Trophoblast cell (in vitro differentiated cells and primary cell): Measurements from ENCODE around the gene TNK2.

Experiments used
- DNase-seq, 2 donors: peaks; one replicate each; pipeline ENCODE4 v3.0.0-alpha.2; 2016
- H2AFZ ChIP-seq: 2 replicates; pipeline ENCODE4 v1.6.1; 2013; ENCODE audit warnings: low read length, moderate library complexity, mild to moderate bottlenecking; ENCODE audit not compliant: insufficient read depth, poor library complexity
- H2AK5ac ChIP-seq: 2 replicates; pipeline ENCODE4 v1.6.1; 2013; ENCODE audit warnings: mild to moderate bottlenecking, low read length
- H2BK120ac ChIP-seq: 2 replicates; pipeline ENCODE4 v1.6.1; 2013; ENCODE audit warnings: low read length, mild to moderate bottlenecking, moderate library complexity; ENCODE audit not compliant: insufficient read depth, poor library complexity
- H2BK12ac ChIP-seq: 2 replicates; pipeline ENCODE4 v1.6.1; 2013; ENCODE audit warnings: mild to moderate bottlenecking, low read length, moderate library complexity
- H2BK5ac ChIP-seq: 2 replicates; pipeline ENCODE4 v1.6.1; 2013; ENCODE audit warnings: low read length, low read depth, moderate library complexity, mild to moderate bottlenecking; ENCODE audit not compliant: poor library complexity
- H3K14ac ChIP-seq: 2 replicates; pipeline ENCODE4 v1.6.1; 2013; ENCODE audit warnings: mild to moderate bottlenecking, low read length
- H3K18ac ChIP-seq: 2 replicates; pipeline ENCODE4 v1.6.1; 2013; ENCODE audit warnings: mild to moderate bottlenecking, low read length
- H3K23ac ChIP-seq: 2 replicates; pipeline ENCODE4 v1.6.1; 2013; ENCODE audit warnings: low read length
- H3K27ac ChIP-seq: 2 replicates; pipeline ENCODE4 v1.5.1; 2013; ENCODE audit warnings: low read depth, mild to moderate bottlenecking, inconsistent platforms, low read length, moderate library complexity
- H3K27me3 ChIP-seq: 2 replicates; pipeline ENCODE4 v1.6.1; 2013; ENCODE audit warnings: inconsistent platforms, mild to moderate bottlenecking, low read length, moderate library complexity; ENCODE audit not compliant: insufficient read depth
- H3K36me3 ChIP-seq, 2 experiments: 1 replicate in 1 of 2; 2 replicates in 1 of 2; pipeline ENCODE4 v1.6.1; 2013; ENCODE audit warnings: low read length in 2 of 2, mild to moderate bottlenecking in 2 of 2, moderate library complexity in 1 of 2; ENCODE audit not compliant: insufficient read depth in 2 of 2, control insufficient read depth in 1 of 2
- H3K4ac ChIP-seq: 2 replicates; pipeline ENCODE4 v1.6.1; 2013; ENCODE audit warnings: low read depth, mild to moderate bottlenecking, low read length, moderate library complexity
- H3K4me1 ChIP-seq, 2 experiments: 1 replicate in 1 of 2; 2 replicates in 1 of 2; pipeline ENCODE4 v1.6.1; 2013; ENCODE audit warnings: low read length in 2 of 2, mild to moderate bottlenecking in 2 of 2, moderate library complexity in 1 of 2; ENCODE audit not compliant: insufficient read depth in 2 of 2, control insufficient read depth in 1 of 2
- H3K4me2 ChIP-seq: 2 replicates; pipeline ENCODE4 v1.6.1; 2013; ENCODE audit warnings: inconsistent platforms, mild to moderate bottlenecking, low read length, moderate library complexity
- H3K4me3 ChIP-seq: 2 replicates; pipeline ENCODE4 v1.5.1; 2013; ENCODE audit warnings: mild to moderate bottlenecking, low read depth, low read length, inconsistent platforms
- H3K79me1 ChIP-seq: one replicate; pipeline ENCODE4 v1.6.1; 2013; ENCODE audit warnings: low read length
- H3K79me2 ChIP-seq: 2 replicates; pipeline ENCODE4 v1.6.1; 2013; ENCODE audit warnings: low read length, mild to moderate bottlenecking; ENCODE audit not compliant: control insufficient read depth, insufficient read depth, poor library complexity
- H3K9ac ChIP-seq: 2 replicates; pipeline ENCODE4 v1.6.1; 2013; ENCODE audit warnings: mild to moderate bottlenecking, low read length
- H3K9me3 ChIP-seq: 2 replicates; pipeline ENCODE4 v1.6.1; 2013; ENCODE audit warnings: low read depth, mild to moderate bottlenecking, control low read depth, inconsistent platforms, low read length; ENCODE audit not compliant: insufficient read depth
- H4K12ac ChIP-seq: 2 replicates; pipeline ENCODE4 v1.6.1; 2013; ENCODE audit warnings: low read depth, mild to moderate bottlenecking, low read length, moderate library complexity
- H4K8ac ChIP-seq: 2 replicates; pipeline ENCODE4 v1.6.1; 2013; ENCODE audit warnings: low read depth, mild to moderate bottlenecking, low read length, moderate library complexity
- H4K91ac ChIP-seq: one replicate; pipeline ENCODE4 v1.6.1; 2013; ENCODE audit warnings: low read depth, mild to moderate bottlenecking, low read length, moderate library complexity
- WGBS: extraction: QIAGEN DNeasy Blood & Tissue Kit; methylation state at CpG from one replicate; pipeline ENCODE4 v1.1.7; 2013; ENCODE audit warnings: missing lambda C conversion rate; ENCODE audit not compliant: insufficient read length, insufficient coverage; ENCODE audit errors: extremely low coverage; 5-methylcytosine and 5-hydroxymethylcytosine counted together

TNK2 gene

DNA sequence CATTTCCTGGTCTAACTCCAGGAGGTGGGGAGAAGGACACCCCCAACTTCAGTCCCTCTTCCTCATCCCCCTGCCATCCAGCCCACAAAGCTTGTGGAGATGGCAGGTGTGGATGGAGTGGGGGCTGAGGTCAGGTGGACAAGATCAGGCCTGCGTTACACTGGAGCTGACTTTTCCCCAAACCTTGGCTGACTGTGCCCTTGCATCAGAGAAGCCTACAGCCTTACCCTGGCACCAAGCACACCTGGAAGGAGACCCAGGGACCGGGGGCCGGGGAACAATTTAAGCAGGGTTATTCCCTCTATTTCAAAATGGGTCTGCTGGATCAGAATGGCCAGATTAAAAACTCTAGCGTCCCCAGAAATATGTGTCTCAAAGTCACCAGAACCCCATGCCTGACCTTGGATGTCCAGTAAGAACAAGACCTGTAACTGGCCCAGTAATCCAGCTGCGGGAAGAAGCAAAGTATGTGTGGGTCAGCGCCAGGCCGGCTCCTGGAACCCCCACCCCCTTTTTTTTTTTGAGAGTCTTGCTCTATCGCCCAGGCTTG is 14.4 kb downstream of the TNK2 start:
- Histone ChIP-seq H4K8ac (peak overlapping the region; percentile 36), H3K4me1 (peaks cover 46 to 47% of the 10 kb centered on the region in 2 experiments), H2BK5ac (no peak overlapping the region), H3K23ac (no peak overlapping the region), H3K36me3 (peaks cover 2 to 6% of the 10 kb centered on the region in 2 experiments), H3K4me3 (no peak overlapping the region), H3K9me3 (no peaks in the 10 kb centered on the region), H4K91ac (no peak overlapping the region), H3K27me3 (no peaks in the 10 kb centered on the region), H3K79me1 (peaks cover 27% of the 10 kb centered on the region), H3K4me2 (no peak overlapping the region), H2BK120ac (no peak overlapping the region), H3K79me2 (peaks cover 17% of the 10 kb centered on the region), H3K9ac (no peak overlapping the region), H3K18ac (no peak overlapping the region), H3K14ac (no peak overlapping the region), H4K12ac (no peak overlapping the region), H3K4ac (peak overlapping the region; percentile 21), H2AK5ac (peak overlapping the region; percentile 55), H2BK12ac (no peak overlapping the region), H2AFZ (no peak overlapping the region), H3K27ac (no peak overlapping the region)
- no peak for DNase-seq
- WGBS, result no CpG with 5 or more reads among the region's 8 CpGs

DNA sequence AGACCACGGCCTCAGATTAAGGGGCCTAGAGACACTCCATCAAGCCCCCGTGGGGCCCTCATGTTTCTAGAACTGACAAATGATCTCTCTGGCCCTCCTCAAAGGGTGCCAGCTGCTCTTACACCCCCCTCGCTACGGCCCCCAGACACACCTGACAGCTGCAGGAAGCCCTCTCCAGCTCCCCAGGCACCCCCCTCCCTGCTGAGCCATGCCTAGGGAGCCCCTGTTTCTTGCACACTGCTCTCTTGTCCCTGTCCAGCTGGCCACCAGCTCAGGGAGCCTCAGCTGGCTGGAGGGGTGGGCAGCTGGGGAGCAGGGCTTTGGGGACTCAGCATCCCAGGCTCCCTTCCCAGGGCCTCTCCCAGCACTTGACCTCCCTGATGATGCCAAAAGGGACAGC is 14.8 kb downstream of the TNK2 start:
- Histone ChIP-seq H4K91ac (no peak overlapping the region), H3K23ac (no peak overlapping the region), H3K79me1 (peaks cover 27% of the 10 kb centered on the region), H3K27me3 (no peaks in the 10 kb centered on the region), H2BK120ac (no peak overlapping the region), H2BK12ac (no peak overlapping the region), H3K4me2 (no peak overlapping the region), H3K4me1 (peaks cover 45 to 46% of the 10 kb centered on the region in 2 experiments), H4K8ac (no peak overlapping the region), H3K27ac (no peak overlapping the region), H3K79me2 (peaks cover 17% of the 10 kb centered on the region), H3K4ac (peak overlapping the region; percentile 21), H3K18ac (peak overlapping the region; percentile 33), H3K9ac (no peak overlapping the region), H3K9me3 (no peaks in the 10 kb centered on the region), H4K12ac (no peak overlapping the region), H2AFZ (no peak overlapping the region), H2BK5ac (no peak overlapping the region), H2AK5ac (peak overlapping the region; percentile 55), H3K4me3 (no peak overlapping the region), H3K36me3 (peaks cover 2 to 6% of the 10 kb centered on the region in 2 experiments), H3K14ac (no peak overlapping the region)
- no peak for DNase-seq
- WGBS, result no CpG with 5 or more reads among the region's 4 CpGs

GRCh38 chr3:195893044-195893395 is 15.3 kb downstream of the TNK2 start:
- Histone ChIP-seq H3K9ac (no peak overlapping the region), H3K14ac (peak overlapping the region; percentile 39), H2BK120ac (no peak overlapping the region), H3K18ac (peak overlapping the region; percentile 60), H2AFZ (peak overlapping the region; percentile 15), H3K27me3 (no peaks in the 10 kb centered on the region), H3K9me3 (no peaks in the 10 kb centered on the region), H2AK5ac (no peak overlapping the region), H3K4me3 (no peak overlapping the region), H3K4me1 (peaks cover 40 to 41% of the 10 kb centered on the region in 2 experiments), H4K8ac (peak overlapping the region; percentile 8), H3K79me1 (peaks cover 23% of the 10 kb centered on the region), H3K36me3 (peaks cover 5 to 9% of the 10 kb centered on the region in 2 experiments), H3K4ac (peak overlapping the region; percentile 1), H2BK12ac (no peak overlapping the region), H4K12ac (no peak overlapping the region), H2BK5ac (no peak overlapping the region), H3K4me2 (no peak overlapping the region), H3K27ac (no peak overlapping the region), H3K23ac (no peak overlapping the region), H4K91ac (peak overlapping the region; percentile 55), H3K79me2 (peaks cover 17% of the 10 kb centered on the region)
- WGBS, result no CpG with 5 or more reads among the region's 9 CpGs
- no peak for DNase-seq

- Histone ChIP-seq H3K4me3 (no peak overlapping the region), H4K12ac (no peak overlapping the region), H3K36me3 (peaks cover 10 to 13% of the 10 kb centered on the region in 2 experiments), H3K23ac (no peak overlapping the region), H3K79me2 (peaks cover 17% of the 10 kb centered on the region), H4K91ac (peak overlapping the region; percentile 55), H3K4me2 (no peak overlapping the region), H3K79me1 (peaks cover 22% of the 10 kb centered on the region), H2AFZ (peak overlapping the region; percentile 15), H2BK5ac (no peak overlapping the region), H3K4ac (peak overlapping the region; percentile 1), H3K4me1 (peaks cover 37% of the 10 kb centered on the region in 2 experiments), H3K18ac (peak overlapping the region; percentile 60), H3K14ac (no peak overlapping the region), H3K27me3 (no peaks in the 10 kb centered on the region), H2BK12ac (no peak overlapping the region), H2BK120ac (no peak overlapping the region), H3K9ac (no peak overlapping the region), H4K8ac (peak overlapping the region; percentile 9), H3K9me3 (peaks cover 3% of the 10 kb centered on the region), H2AK5ac (no peak overlapping the region), H3K27ac (no peak overlapping the region)
- no CpG with 5 or more reads among the region's 35 CpGs for WGBS
- DNase-seq, result no peak
Observed at GRCh38 chr3:195892105-195893043, 16.0 kb downstream of the TNK2 start.
